Endodermal cell (in vitro differentiated cells): ENCODE data around the gene RPS10. TPM values are rescaled to one million over a fixed set of nuclear protein-coding genes. Genes with fewer than 3 reads are reported as not detected.

ENCODE experiments used
- DNase-seq: peaks from one replicate; pipeline ENCODE4 v3.0.0-alpha.2; 2017
- H3K27ac ChIP-seq: 2 replicates; pipeline ENCODE4 v1.5.1; 2013; ENCODE audit warnings: mild to moderate bottlenecking, low read depth, low read length, moderate library complexity
- H3K27me3 ChIP-seq: 2 replicates; pipeline ENCODE4 v1.6.1; 2013; ENCODE audit warnings: mild to moderate bottlenecking, low read length, moderate library complexity; ENCODE audit not compliant: insufficient read depth, control insufficient read depth, poor library complexity, severe bottlenecking
- H3K36me3 ChIP-seq: 2 replicates; pipeline ENCODE4 v1.7.0; 2013; ENCODE audit warnings: mild to moderate bottlenecking, low read length, moderate library complexity; ENCODE audit not compliant: control insufficient read depth, insufficient read depth
- H3K4me1 ChIP-seq: one replicate; pipeline ENCODE4 v1.7.0; 2013; ENCODE audit warnings: low read length; ENCODE audit not compliant: control insufficient read depth, insufficient read depth
- H3K4me3 ChIP-seq: 2 replicates; pipeline ENCODE4 v1.5.1; 2013; ENCODE audit warnings: mild to moderate bottlenecking, low read length, moderate library complexity
- H3K9ac ChIP-seq: 2 replicates; pipeline ENCODE4 v1.6.1; 2013; ENCODE audit warnings: mild to moderate bottlenecking, low read length, moderate library complexity; ENCODE audit not compliant: poor library complexity, severe bottlenecking; ENCODE audit errors: extremely low read depth
- H3K9me3 ChIP-seq: 2 replicates; pipeline ENCODE4 v1.6.1; 2013; ENCODE audit warnings: mild to moderate bottlenecking, low read length, moderate library complexity; ENCODE audit not compliant: control insufficient read depth
- H3K27ac Mint-ChIP-seq: 2 replicates; pipeline ENCODE4 v1.8.0; 2020; ENCODE audit warnings: mixed read lengths
- H3K27me3 Mint-ChIP-seq: 2 replicates; pipeline ENCODE4 v1.8.0; 2021; ENCODE audit warnings: mild to moderate bottlenecking, mixed read lengths; ENCODE audit not compliant: insufficient read depth
- H3K36me3 Mint-ChIP-seq: 2 replicates; pipeline ENCODE4 v1.8.0; 2020; ENCODE audit warnings: low read depth, mixed read lengths
- H3K4me1 Mint-ChIP-seq: 2 replicates; pipeline ENCODE4 v1.8.0; 2020; ENCODE audit warnings: mixed read lengths
- H3K4me3 Mint-ChIP-seq: 2 replicates; pipeline ENCODE4 v1.8.0; 2020; ENCODE audit warnings: mild to moderate bottlenecking, moderate library complexity, mixed read lengths
- H3K9me3 Mint-ChIP-seq: 2 replicates; pipeline ENCODE4 v1.8.0; 2020; ENCODE audit warnings: mild to moderate bottlenecking, mixed read lengths
- CTCF ChIP-seq: fragments of 200-600 bp; sonication (generic); conservative IDR thresholded peaks from 2 replicates; pipeline ENCODE4 v1.5.0; 2021; ENCODE audit warnings: antibody characterized with exemption, mild to moderate bottlenecking
- WGBS, 2 experiments: methylation state at CpG; one replicate each; pipeline versions ENCODE4 v1.1.5 to v1.1.7; 2013; ENCODE audit warnings: missing lambda C conversion rate in 2 of 2, mixed read lengths in 1 of 2; ENCODE audit not compliant: insufficient coverage in 1 of 2, insufficient read length in 1 of 2; 5-methylcytosine and 5-hydroxymethylcytosine counted together
- total RNA-seq, 2 donors: library from RNA; stranded (reverse); fragmentation: NEBNext Ultra II Directional in 1 of 2; extraction: Animal tissue kit (Norgen Biotek cat#: 25700) in 1 of 2; gene quantifications; 2 replicates in 1 of 2; 3 replicates in 1 of 2; pipeline ENCODE4 v1.2.1, GENCODE V29; 2021

Gene RPS10
- total RNA-seq, 2 donors from 2014 or later, result 1,892 to 2,030 TPM

DNA sequence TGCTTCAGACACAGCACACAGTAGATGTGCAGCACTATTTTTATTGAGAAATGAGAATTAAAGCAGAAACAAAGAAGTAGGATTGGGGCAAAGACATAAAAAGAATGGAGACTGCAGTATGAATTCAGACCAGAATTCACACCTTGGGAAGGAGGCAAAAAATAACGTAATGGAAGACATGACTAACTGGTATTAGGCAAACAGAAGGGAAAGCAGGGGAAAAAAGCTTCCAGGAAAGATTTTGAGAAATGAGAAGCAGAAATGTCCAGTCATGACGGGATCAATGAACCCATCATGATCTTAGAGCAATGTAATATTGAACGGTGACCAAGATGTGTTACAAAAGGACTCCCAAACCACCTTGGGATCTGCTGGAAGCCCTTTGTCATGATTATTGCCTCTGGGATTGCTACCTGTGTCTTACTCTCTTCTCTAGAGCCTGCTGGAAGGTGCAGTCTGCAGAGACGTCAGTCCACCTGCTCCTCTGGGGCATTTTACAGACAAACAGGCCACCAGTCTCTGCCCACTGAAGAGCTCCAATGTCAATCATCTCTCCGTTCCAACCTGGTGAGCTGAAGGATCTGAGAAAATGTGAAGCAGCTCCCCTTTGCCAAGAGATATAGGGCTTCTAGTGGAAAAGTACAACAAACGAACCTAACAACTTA lies 42.1 kb downstream of the RPS10 start:
- H3K9me3 ChIP-seq, result no peaks in the 10 kb centered on the region
- peaks cover 15% of the 10 kb centered on the region for H3K4me1 ChIP-seq
- Mint-ChIP-seq H3K9me3 (no peaks in the 10 kb centered on the region), H3K36me3 (peaks cover 12% of the 10 kb centered on the region), H3K27ac (peak overlapping the region; percentile 83), H3K4me1 (peaks cover 30% of the 10 kb centered on the region), H3K27me3 (no peaks in the 10 kb centered on the region), H3K4me3 (no peak overlapping the region)
- no peak overlapping the region for H3K4me3 ChIP-seq
- TF ChIP-seq CTCF, result no peak
- H3K27me3 ChIP-seq, result no peaks in the 10 kb centered on the region
- DNase-seq, result peak; percentile 49
- H3K9ac ChIP-seq, result no peak overlapping the region
- H3K36me3 ChIP-seq, result peaks cover 3% of the 10 kb centered on the region
- no peak overlapping the region for H3K27ac ChIP-seq
- 82 to 93% methylated on average over 4 to 6 of the region's 6 CpGs for WGBS, 2 experiments

DNA sequence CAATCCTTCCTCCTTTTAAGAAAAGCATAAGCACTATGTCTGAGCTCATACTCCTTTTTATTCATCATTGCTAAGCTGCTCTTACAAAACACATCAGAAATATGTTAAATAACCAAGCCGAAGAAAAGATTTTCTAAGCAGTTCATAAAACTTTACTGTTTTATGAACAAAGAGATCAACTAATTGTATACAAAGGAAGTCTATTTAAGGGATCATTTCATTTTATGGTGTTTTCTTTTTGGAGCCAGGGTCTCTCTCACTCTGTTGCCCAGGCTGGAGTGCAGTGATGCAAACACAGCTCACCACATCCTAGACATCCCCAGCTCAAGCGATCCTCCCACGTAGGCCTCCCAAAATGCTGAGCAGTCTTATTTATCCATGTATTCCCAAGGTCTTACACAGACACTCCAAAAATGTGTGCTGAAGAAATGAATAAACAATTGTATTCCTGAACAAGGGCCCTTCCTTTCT lies 42.7 kb downstream of the RPS10 start:
- no peaks in the 10 kb centered on the region for H3K27me3 Mint-ChIP-seq
- peaks cover 36% of the 10 kb centered on the region for H3K4me1 Mint-ChIP-seq
- no peaks in the 10 kb centered on the region for H3K9me3 ChIP-seq
- 98 to 100% methylated on average over 2 to 3 of the region's 3 CpGs for WGBS, 2 experiments
- H3K4me3 ChIP-seq, result no peak overlapping the region
- no peak overlapping the region for H3K9ac ChIP-seq
- H3K36me3 Mint-ChIP-seq, result peaks cover 12% of the 10 kb centered on the region
- H3K27me3 ChIP-seq, result no peaks in the 10 kb centered on the region
- H3K27ac ChIP-seq, result no peak overlapping the region
- TF ChIP-seq CTCF, result no peak
- H3K36me3 ChIP-seq, result peaks cover 3% of the 10 kb centered on the region
- no peaks in the 10 kb centered on the region for H3K9me3 Mint-ChIP-seq
- H3K4me3 Mint-ChIP-seq, result no peak overlapping the region
- H3K4me1 ChIP-seq, result peaks cover 11% of the 10 kb centered on the region
- H3K27ac Mint-ChIP-seq, result no peak overlapping the region
- DNase-seq, result no peak

DNA sequence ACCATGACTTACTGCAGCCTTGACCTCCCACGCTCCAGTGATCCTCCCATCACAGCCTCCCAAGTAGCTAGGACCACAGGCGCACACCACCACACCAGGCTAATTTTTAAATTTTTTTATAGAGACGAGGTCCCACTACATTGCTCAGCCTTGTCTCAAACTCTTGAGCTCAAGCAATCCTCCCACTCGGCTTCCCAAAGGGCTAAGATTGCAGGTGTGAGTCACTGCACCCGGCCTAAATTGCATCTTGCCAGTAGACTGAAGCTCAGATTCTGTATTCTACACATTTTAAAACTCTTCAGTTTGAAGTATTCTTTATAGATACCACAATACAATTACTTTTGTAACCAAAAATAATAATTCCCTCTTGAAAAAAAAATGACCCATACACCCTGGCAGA lies 44.8 kb downstream of the RPS10 start:
- Histone ChIP-seq H3K9me3 (no peaks in the 10 kb centered on the region), H3K27ac (no peak overlapping the region), H3K9ac (no peak overlapping the region), H3K36me3 (peaks cover 3% of the 10 kb centered on the region), H3K4me3 (no peak overlapping the region), H3K27me3 (no peaks in the 10 kb centered on the region), H3K4me1 (peaks cover 3% of the 10 kb centered on the region)
- Mint-ChIP-seq H3K4me3 (no peak overlapping the region), H3K36me3 (peaks cover 12% of the 10 kb centered on the region), H3K4me1 (peaks cover 28% of the 10 kb centered on the region), H3K27ac (no peak overlapping the region), H3K27me3 (no peaks in the 10 kb centered on the region), H3K9me3 (no peaks in the 10 kb centered on the region)
- WGBS, 2 experiments, result 92 to 94% methylated on average over 5 of the region's 5 CpGs
- DNase-seq, result no peak
- TF ChIP-seq CTCF, result no peak
